GM20000 (cell line): ENCODE data around the gene C1orf159.

Source experiments
- DNase-seq: peaks from one replicate; pipeline ENCODE4 v3.0.0; 2012; ENCODE audit warnings: low spot score
- TF ChIP-seq, protein P1 (sequence below): IDR thresholded peaks from 2 replicates; pipeline ENCODE4 v1.5.1; 2012; ENCODE audit warnings: mild to moderate bottlenecking, control low read depth; ENCODE audit errors: extremely low read depth, missing control alignments

C1orf159 gene

DNA sequence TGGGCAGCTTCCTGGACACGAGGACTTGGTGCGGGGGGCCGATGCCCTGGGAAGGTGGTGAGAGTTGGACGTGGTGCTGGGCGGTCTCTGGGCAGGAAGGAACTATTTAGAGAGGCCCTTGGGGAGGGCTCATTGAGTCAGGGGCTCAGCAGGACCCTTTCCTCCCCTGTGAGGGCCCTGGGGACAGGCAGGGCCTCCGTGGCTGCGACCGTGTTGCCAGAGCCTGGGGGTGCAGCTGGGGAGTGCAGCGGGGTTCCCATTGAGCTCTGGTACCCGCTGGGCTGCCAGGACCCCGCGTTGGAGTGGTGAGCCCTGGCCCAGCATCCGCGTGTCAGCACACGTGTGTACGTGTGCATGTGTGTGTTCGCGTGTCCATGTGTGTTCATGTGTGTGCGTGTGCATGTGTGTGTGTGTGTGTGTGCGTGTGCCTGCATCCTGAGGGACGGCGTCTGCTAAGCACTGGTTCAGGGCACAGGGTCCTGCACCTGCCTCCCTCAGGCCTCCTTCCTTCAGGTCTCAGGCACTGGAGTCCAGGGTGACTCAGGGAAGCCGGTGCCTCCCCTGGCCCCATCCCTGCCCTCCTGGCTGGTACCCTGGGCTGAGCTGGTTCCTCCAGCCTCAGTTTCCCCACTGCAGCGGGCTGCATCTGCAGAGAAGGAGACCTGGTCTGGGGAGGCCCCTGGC lies 52.5 kb downstream of the C1orf159 start:
- no peak for DNase-seq
- TF ChIP-seq, protein P1, sequence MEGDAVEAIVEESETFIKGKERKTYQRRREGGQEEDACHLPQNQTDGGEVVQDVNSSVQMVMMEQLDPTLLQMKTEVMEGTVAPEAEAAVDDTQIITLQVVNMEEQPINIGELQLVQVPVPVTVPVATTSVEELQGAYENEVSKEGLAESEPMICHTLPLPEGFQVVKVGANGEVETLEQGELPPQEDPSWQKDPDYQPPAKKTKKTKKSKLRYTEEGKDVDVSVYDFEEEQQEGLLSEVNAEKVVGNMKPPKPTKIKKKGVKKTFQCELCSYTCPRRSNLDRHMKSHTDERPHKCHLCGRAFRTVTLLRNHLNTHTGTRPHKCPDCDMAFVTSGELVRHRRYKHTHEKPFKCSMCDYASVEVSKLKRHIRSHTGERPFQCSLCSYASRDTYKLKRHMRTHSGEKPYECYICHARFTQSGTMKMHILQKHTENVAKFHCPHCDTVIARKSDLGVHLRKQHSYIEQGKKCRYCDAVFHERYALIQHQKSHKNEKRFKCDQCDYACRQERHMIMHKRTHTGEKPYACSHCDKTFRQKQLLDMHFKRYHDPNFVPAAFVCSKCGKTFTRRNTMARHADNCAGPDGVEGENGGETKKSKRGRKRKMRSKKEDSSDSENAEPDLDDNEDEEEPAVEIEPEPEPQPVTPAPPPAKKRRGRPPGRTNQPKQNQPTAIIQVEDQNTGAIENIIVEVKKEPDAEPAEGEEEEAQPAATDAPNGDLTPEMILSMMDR, result no peak

GRCh38 chr1:1062348-1063163 lies 53.3 kb downstream of the C1orf159 start:
- TF ChIP-seq, protein P1, result no peak
- no peak for DNase-seq

DNA sequence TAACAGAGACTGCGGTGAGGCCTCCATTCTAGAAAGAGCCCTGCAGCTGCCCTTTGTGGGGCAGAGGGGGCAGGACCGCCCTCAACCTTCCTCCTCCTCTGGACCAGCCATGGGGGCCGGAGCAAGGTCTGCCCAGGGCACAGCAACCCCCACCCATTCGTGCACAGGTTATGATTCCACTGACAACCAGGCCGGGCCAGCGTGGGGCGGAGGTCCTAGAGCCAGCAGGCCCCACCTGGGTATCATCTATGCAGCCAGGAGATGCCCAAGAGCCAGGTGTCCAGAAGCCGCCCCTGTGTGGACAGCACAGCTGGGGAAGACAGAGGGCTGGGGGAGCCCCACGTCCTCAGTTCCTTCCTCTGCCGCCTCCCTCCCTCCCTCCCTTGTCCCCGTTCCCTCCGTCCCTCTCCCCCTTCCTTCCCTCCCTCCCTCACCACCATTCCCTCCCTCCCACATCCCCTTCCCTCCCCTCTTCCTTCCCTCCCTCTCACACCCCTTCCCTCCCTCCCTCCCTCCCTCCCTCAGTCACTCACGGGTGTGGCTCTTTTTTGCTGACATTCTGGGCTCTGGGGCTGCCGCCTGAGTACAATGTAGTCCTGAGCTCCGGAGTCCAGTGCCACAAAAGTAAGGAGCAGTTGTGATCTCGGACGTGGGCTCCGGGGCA lies 54.1 kb downstream of the C1orf159 start:
- DNase-seq, result no peak
- TF ChIP-seq, protein P1, result no peak

DNA sequence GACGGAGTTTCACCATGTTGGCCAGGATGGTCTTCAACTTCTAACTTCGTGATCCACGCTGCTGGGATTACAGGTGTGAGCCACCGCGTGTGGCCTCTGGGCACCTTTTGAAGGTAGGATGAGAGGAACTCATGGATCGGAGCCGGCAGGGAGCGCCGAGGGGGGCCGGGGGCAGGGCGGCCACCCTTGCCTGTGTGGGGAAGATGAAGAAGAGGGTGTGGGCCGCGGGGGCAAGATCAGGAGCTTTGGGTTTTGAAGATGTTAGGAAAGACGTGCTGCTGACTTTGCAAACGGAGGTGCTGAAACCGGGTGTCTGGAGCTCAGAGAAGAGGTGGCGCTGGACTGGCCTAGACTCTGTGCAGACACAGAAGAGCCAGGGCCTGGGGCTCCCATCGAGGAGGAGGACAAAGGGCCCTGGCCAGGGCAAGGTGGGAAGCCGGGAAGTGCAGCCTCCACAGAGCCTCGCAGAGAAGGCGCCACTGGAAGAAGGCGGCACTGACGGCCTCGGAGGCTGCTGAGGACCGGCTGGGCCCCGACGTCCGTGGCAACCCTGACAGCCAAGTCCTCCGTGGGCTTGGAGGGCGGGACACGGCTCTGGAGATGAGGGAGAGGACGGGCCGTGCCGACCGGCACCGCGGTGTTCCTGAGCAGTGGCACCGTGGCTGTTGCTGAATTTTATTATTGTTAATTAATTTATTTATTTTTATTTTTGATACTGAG lies 55.4 kb downstream of the C1orf159 start:
- DNase-seq, result no peak
- TF ChIP-seq, protein P1, result no peak

- TF ChIP-seq, protein P1, result no peak
- DNase-seq, result peak; percentile 99
Measured at GRCh38 chr1:1059494-1060280, 56.2 kb downstream of the C1orf159 start.

DNA sequence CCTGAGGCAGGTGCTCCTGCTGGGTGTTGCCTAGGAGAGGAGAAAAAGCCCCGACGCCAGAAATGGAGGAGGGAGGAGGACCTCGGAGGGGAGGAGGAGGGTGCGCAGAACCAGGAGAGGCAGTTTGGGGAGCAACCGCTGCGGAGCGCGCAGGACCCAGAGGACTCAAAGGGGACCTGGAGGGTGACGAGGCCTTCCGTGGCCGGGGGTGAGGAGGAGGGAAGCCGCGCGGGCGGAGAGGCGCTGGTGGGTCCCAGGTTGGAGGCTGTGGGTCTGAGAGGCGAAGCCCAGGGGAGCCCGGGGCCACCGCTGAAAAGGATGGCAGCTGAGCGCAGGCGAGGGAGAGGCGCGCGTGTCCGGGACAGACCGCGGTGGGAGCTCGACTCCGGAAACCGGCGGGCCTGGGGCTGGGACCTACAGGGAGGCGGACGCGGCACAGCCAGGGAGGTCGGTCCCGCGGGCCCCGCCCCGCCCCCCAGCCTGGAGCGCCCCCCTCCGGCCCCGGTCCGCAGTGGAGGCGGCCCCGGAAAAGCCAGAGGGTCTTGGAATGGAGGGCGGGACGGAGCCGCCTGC lies 56.9 kb downstream of the C1orf159 start:
- TF ChIP-seq, protein P1, result peak; percentile 35
- no peak for DNase-seq
